Brain microvascular endothelial cell (primary cell): ENCODE results near the gene BCR.

ENCODE experiments used
- DNase-seq: peaks from one replicate; pipeline ENCODE4 v3.0.0-alpha.2; 2020
- H3K27ac ChIP-seq: fragments of 250-450 bp; sonication (Bioruptor Pico); 2 replicates; pipeline ENCODE4 v1.5.1; 2020; ENCODE audit warnings: mild to moderate bottlenecking, moderate library complexity
- H3K27me3 ChIP-seq: fragments of 250-450 bp; sonication (Bioruptor Pico); replicated peaks from 2 replicates; pipeline ENCODE4 v1.5.1; 2020; ENCODE audit warnings: mild to moderate bottlenecking
- H3K36me3 ChIP-seq: fragments of 250-450 bp; sonication (Bioruptor Pico); replicated peaks from 2 replicates; pipeline ENCODE4 v1.5.1; 2020; ENCODE audit warnings: mild to moderate bottlenecking
- H3K4me3 ChIP-seq: 2 replicates; pipeline ENCODE4 v1.5.1; 2011; ENCODE audit warnings: low read depth, mild to moderate bottlenecking, control low read depth, low read length, moderate library complexity
- in situ Hi-C: cut with HindIII; loops from 2 replicates; pipeline ENCODE4 v1.10.0; 2017; ENCODE audit warnings: low sequenced_read_pairs, low pct_ligation_motif_present
- TF ChIP-seq, protein P1 (sequence below): IDR thresholded peaks from 2 replicates; pipeline ENCODE4 v1.5.1; 2011; ENCODE audit warnings: low read depth, mild to moderate bottlenecking, moderate library complexity, low read length, control low read depth, inconsistent platforms; ENCODE audit errors: missing control alignments

The BCR gene

DNA sequence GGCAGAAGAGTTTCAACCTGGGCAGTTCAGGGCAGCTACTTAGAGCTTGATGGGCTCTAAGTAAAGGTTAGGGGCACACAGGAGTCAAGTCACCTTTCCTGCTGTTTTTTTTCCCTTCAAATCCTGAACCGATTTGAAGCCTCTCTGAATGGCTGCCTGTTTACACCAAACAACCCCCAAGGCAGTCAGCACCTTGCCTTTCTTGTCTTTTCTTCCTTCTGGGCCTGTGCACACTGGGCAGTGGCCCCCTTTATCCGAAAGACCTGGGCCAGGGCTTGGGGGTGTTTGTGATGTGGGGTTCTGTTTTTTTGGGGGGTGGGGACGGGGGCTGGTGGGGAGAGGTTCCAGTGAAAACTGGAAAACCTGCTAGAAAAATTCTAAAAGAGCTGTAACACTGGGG lies 42.8 kb upstream of the BCR start:
- H3K27ac ChIP-seq: no peak overlapping the region
- DNase-seq: no peak
- no peaks in the 10 kb centered on the region for H3K36me3 ChIP-seq
- peaks cover 2% of the 10 kb centered on the region for H3K27me3 ChIP-seq
- in situ Hi-C loops: no loop called here
- no peak overlapping the region for H3K4me3 ChIP-seq
- TF ChIP-seq, protein P1, sequence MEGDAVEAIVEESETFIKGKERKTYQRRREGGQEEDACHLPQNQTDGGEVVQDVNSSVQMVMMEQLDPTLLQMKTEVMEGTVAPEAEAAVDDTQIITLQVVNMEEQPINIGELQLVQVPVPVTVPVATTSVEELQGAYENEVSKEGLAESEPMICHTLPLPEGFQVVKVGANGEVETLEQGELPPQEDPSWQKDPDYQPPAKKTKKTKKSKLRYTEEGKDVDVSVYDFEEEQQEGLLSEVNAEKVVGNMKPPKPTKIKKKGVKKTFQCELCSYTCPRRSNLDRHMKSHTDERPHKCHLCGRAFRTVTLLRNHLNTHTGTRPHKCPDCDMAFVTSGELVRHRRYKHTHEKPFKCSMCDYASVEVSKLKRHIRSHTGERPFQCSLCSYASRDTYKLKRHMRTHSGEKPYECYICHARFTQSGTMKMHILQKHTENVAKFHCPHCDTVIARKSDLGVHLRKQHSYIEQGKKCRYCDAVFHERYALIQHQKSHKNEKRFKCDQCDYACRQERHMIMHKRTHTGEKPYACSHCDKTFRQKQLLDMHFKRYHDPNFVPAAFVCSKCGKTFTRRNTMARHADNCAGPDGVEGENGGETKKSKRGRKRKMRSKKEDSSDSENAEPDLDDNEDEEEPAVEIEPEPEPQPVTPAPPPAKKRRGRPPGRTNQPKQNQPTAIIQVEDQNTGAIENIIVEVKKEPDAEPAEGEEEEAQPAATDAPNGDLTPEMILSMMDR: no peak

DNA sequence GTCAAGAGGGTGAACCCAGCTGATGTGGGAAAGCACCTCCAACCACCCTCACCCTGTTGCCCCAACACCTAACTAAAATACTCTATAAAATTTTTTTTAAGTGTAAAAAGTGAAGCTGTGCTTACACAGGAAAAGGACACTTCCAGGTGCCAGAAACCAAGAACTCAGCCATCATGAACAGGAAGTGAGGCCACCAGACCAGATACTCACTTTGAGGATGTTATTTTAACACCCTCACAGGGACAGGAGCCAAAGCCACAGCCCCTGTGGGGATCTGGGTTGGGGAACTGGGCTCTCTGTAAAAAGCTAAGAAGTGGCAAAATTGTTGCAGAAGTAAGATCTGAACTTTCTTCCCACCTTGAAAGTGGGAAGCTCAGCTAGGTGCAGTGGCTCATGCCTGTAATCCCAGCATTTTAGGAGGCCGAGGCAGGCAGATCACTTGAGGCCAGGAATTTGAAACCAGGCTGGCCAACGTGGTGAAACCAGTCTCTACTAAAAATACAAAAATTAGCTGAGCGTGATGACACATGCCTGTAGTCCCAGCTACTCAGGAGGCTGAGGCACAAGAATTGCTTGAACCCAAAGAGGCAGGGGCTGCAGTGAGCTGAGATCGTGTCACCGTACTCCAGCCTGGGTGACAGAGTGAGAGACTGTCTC lies 42.3 kb upstream of the BCR start:
- in situ Hi-C loops: no loop called here
- no peak for DNase-seq
- Histone ChIP-seq H3K27me3 (peaks cover 2% of the 10 kb centered on the region), H3K4me3 (no peak overlapping the region), H3K27ac (no peak overlapping the region), H3K36me3 (no peaks in the 10 kb centered on the region)
- TF ChIP-seq, protein P1: no peak

- Histone ChIP-seq H3K27me3 (peaks cover 6% of the 10 kb centered on the region), H3K27ac (no peak overlapping the region)
Measured at GRCh38 chr22:23138584-23139435, 41.5 kb upstream of the BCR start.

DNA sequence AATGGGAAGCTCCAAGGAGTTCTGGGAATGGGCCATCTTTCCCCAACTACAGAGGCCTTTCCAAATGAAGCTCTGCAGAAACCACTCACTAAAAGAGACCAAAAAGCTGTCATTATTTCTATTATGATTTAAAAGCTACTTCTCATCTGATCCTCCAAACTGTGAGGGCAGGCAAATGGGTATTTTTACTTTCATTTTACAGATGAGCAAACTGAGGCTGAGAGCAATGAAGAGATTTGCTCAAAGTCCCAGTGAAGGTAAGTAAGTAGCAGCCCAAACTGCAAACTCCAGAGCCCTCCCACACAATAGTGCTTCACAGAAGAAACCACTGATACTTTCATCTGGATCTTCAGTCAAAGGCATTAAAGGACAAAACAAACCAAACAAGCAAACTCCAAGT lies 39.9 kb upstream of the BCR start:
- no peak for DNase-seq
- H3K36me3 ChIP-seq: no peaks in the 10 kb centered on the region
- TF ChIP-seq, protein P1: no peak
- H3K27ac ChIP-seq: no peak overlapping the region
- H3K27me3 ChIP-seq: peaks cover 3% of the 10 kb centered on the region
- in situ Hi-C loops: no loop called here
- no peak overlapping the region for H3K4me3 ChIP-seq

More at GRCh38 chr22:23138584-23139435, 41.5 kb upstream of the BCR start:
- Histone ChIP-seq H3K36me3 (no peaks in the 10 kb centered on the region), H3K4me3 (no peak overlapping the region)
- TF ChIP-seq, protein P1: no peak
- in situ Hi-C loops: no loop called here
- DNase-seq: no peak

DNA sequence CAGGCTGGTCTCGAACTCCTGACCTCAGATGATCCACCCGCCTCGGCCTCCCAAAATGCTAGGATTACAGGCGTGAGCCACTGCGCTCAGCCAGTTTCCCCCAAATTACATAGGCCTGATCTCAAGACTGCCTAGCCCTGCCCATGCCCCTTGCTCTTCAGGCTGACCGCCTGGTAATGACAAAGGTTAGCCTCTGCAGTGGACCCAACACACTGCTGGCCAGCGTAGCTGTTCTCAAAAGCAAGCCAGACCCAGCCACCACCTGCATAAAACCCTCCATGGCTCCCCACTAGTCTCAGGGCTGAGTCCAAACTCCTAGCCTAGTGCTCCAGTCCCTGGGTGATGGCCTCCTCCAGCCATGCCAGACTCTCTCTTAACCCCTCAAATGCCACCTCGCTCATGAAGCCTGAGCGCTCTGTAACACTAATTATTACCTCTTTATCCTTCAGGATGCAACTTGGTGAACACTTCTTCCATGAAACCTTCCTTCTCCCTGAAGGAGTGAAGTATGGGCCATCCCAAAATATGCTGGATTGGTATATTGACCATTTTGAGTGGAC lies 37.7 kb upstream of the BCR start:
- DNase-seq: no peak
- Histone ChIP-seq H3K27me3 (peaks cover 3% of the 10 kb centered on the region), H3K27ac (peak overlapping the region; percentile 48), H3K36me3 (peaks cover 3% of the 10 kb centered on the region), H3K4me3 (no peak overlapping the region)
- TF ChIP-seq, protein P1: no peak
- in situ Hi-C loops: no loop called here
